ENCODE results near the gene CCDC7.
"Not testable (repeated sequence)": the region's sequence is repeated elsewhere in the genome, so short reads cannot be mapped to it uniquely, and the experiment has no call there.

Gene CCDC7

GRCh38 chr10:32687546-32687945 is 241.6 kb downstream of the CCDC7 start:
- no peak for DNase-seq (ENCODE audit: low read depth in 2 of 2, low spot score in 1 of 2)

DNA sequence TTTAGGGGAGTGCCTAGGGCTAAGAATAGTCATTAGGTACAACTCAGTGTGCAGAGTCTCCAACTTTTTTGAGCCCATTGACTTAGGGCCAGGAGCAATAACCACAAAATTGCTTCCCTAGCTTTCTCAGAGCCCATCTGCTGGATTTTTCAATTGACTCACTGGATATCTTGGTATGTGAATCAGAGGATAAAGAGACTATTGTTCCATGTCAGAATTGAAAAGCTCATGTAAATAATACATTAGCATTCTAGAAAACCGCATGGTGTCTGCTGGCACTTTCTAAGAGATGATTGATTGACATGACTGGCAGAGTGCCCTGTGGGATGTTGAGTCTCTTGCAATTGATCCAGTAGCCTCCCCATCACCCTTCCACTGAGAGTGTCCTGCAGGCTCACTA is 246.2 kb downstream of the CCDC7 start:
- no peak for DNase-seq (ENCODE audit: low read depth in 2 of 2, low spot score in 1 of 2)

GRCh38 chr10:32693441-32693979 is 247.6 kb downstream of the CCDC7 start:
- no peak for DNase-seq (ENCODE audit: low read depth in 2 of 2, low spot score in 1 of 2)

DNA sequence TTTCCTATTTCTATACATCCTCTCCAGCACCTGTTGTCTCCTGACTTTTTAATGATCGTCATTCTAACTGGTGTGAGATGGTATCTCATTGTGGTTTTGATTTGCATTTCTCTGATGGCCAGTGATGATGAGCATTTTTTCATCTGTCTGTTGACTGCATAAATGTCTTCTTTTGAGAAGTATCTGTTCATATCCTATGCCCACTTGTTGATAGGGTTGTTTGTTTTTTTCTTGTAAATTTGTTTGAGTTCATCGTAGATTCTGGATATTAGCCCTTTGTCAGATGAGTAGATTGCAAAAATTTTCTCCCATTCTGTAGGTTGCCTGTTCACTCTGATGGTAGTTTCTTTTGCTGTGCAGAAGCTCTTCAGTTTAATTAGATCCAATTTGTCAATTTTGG is 253.7 kb downstream of the CCDC7 start:
- not testable (repeated sequence) for DNase-seq (ENCODE audit: low read depth in 2 of 2, low spot score in 1 of 2)

DNA sequence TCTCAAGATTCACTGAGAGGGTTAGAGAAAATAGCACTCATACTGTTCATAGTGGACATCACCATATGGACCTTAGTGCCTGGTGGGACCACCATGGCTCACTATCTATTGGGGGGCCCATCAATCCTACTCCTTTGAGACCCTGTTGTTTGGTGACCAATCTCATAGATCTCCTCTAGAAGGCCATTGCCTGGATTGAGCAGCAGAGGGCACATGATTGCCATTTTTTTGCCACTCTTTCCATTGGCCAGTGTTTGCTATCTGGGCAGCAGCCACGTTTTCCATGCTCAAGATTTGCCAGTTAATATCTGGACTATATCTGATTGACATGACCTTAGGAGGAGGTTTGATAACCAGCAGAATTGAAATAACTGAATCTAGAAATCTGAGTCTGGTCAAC is 267.6 kb downstream of the CCDC7 start:
- DNase-seq (ENCODE audit: low read depth in 2 of 2, low spot score in 1 of 2), result no peak

GRCh38 chr10:32731527-32731926 is 285.6 kb downstream of the CCDC7 start:
- DNase-seq (ENCODE audit: low read depth in 2 of 2, low spot score in 1 of 2), result no peak

DNA sequence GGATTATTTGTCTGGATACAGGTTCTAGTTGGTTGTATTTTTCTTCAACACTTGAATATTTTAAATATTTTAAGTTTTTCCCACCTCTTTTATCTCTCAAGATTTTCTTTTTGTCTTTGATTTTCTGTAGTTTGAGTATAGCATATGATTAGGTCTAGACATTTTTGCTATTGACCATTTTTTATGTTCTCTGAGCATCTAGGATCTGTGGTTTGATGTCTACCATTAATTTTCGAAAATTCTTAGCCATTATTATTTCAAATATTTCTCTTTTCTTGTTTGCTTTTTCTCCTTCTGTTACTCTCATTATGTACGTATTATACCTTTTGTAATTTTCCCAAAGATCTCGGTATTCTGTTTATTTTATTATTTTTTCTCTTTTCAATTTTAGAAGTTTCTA is 293.0 kb downstream of the CCDC7 start:
- no peak for DNase-seq (ENCODE audit: low read depth in 2 of 2, low spot score in 1 of 2)

DNA sequence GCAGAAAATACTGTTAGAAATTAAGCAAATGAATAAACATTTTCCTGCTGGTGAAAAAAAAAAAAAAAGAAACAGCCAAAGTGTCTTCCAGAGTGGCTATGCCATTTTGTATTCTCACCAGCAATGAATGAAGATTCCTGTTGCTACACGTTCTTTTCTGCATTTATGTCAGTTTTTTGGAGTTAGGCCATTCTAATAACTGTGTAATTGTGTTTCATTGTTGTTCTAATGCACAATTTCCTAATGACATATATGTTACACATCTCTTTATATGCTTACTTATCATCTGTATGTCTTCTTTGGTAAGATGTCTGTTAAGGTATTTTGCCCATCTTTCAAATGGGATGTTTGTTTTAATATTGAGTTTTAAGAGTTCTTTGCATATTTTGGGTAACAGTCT is 298.4 kb downstream of the CCDC7 start:
- DNase-seq (ENCODE audit: low read depth in 2 of 2, low spot score in 1 of 2), result no peak

DNA sequence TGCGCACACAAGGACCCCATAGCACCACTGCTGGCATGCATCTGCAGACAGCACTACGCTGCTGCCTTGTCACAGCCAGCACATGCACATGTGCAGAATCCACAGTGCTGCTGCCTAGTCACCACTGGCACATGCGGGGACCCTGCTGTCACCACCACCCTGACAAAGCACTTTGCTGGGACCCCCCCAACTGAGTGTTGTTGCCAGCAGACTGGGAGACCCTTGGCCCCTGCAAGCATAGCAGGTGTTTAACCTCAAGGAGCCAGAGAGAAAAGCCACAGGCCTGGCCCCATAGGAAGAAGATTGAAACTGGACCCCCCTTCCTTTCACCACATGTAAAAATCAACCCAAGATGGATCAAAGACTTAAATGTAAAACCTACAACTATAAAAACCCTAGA is 300.9 kb downstream of the CCDC7 start:
- no peak for DNase-seq (ENCODE audit: low read depth in 2 of 2, low spot score in 1 of 2)

DNA sequence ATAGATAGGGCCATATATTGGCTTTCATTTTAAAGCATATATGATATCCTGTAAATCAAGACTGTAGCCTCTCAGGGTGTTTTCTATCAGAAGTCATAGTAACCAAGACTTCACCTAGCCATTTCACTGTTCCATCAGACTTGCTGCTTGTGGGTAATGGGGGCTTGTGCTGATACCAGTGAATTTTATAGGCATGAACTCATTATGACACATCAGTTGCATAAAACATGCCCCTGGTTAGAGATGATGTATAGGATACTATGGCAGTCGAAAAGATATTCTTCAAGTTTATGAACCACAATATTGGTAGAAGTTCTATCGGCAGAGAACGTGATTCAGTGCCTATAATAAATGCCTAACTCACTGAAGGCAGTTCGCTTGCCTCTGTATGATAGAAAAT is 305.6 kb downstream of the CCDC7 start:
- DNase-seq (ENCODE audit: low read depth in 2 of 2, low spot score in 1 of 2), result no peak

DNA sequence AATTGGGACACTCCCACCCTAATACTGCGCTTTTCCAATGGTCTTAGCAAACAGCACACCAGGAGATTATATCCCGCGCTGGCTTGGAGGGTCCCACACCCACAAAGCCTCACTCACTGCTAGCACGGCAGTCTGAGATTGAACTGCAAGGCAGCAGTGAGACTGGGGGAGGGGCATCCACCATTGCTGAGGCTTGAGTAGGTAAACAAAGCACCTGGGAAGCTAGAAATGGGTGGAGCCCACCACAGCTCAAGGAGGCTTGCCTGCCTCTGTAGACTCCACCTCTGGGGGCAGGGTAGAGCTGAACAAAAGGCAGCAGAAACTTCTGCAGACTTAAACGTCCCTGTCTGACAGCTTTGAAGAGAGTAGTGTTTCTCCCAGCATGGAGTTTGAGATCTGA is 309.0 kb downstream of the CCDC7 start:
- DNase-seq (ENCODE audit: low read depth in 2 of 2, low spot score in 1 of 2), result not testable (repeated sequence)

GRCh38 chr10:32771217-32771616 is 325.3 kb downstream of the CCDC7 start:
- DNase-seq (ENCODE audit: low read depth in 2 of 2, low spot score in 1 of 2), result no peak

DNA sequence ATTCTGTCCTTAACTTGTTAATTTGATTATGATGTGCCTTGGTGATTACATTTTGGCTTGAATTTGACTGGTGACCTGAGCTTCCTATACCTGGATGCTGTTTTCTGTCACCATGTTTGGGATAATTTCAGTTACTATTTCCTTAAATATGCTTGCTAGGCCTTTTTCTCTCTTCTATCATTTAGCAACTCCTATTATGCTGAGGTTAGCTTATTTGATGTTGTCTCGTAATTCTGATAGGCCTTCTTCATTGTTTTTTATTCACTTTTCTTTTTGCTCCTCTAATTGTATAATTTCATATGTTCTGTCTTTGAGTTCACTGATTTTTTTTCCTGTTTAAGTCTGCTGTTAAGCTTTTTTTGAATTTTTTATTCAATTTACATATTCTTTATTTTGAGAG is 327.2 kb downstream of the CCDC7 start:
- no peak for DNase-seq (ENCODE audit: low read depth in 2 of 2, low spot score in 1 of 2)

GRCh38 chr10:32786968-32787367 is 341.0 kb downstream of the CCDC7 start:
- DNase-seq (ENCODE audit: low read depth in 2 of 2, low spot score in 1 of 2), result no peak

- DNase-seq (ENCODE audit: low read depth in 2 of 2, low spot score in 1 of 2), result no peak
Measured at GRCh38 chr10:32787690-32788284, 341.8 kb downstream of the CCDC7 start.

- no peak for DNase-seq (ENCODE audit: low read depth in 2 of 2, low spot score in 1 of 2)
Measured at GRCh38 chr10:32788359-32788758, 342.4 kb downstream of the CCDC7 start.

DNA sequence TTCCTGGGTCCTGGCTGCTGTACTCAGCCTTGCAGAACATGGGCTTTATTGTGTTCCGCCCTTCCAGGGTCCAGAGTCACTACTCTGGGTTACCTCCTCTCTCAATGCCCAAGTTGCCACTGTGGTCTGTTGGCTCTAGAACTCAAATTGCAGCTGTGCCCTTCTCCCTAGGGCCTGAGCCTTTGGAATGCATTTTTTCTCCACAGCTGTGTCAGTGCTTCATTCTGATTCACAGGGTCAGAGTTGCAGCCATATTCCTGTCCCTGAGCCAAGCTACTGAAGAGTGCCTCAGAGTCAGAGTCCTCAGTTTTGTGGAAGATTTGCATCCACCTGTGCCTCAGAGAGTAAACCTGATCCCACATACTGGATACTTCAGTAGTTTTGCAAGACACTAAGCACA is 344.5 kb downstream of the CCDC7 start:
- DNase-seq (ENCODE audit: low read depth in 2 of 2, low spot score in 1 of 2), result no peak

DNA sequence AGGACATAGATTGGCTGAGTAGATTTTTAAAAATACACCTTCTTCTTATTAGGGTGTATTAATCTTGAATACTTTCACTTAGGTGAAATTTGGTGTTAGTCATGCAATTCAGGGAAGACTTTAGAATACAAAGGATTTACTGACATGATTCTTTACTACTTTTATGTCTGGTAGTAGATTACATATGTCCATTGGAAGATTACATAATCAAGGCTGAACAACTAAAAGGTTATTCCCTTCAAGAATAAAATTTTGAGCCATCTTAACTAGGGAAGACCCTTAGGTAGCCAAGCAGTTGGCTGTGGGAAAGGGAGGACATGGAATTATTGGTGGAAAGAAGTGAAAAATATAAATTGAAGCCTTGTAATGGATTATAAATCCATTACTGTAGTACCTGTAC is 347.1 kb downstream of the CCDC7 start:
- DNase-seq (ENCODE audit: low read depth in 2 of 2, low spot score in 1 of 2), result no peak

DNA sequence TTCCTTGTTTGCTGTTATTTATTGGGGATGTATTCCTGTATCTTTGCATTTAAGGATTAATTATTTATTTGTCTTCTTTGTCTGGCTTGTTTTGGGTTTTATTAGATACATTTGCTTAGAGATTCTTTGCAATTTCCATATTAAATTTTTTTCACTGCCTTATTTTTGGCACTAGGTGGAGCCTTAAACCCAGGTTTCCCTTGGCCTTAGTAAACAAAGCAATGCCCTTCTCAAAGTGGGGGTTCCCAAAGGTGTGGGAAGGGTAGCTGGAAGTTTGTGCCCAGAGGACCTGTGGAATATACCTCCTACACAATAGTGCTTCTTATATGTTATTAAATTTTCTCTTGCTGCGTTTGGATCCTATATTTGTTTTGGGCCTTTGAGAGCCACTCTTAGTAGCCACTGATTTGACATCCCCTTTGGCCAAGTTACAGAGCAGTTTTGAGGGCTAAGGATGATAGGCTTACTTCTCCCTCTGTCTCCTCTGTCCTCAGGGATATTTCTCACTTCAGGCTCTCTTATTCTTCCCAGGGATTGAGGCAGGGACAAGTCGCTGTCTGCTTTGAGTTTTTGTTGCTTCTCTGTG is 349.8 kb downstream of the CCDC7 start:
- DNase-seq (ENCODE audit: low read depth in 2 of 2, low spot score in 1 of 2), result no peak

- not testable (repeated sequence) for DNase-seq (ENCODE audit: low read depth in 2 of 2, low spot score in 1 of 2)
Measured at GRCh38 chr10:32797393-32797792, 351.5 kb downstream of the CCDC7 start.

GRCh38 chr10:32846974-32847373 is 401.0 kb downstream of the CCDC7 start:
- no peak for DNase-seq (ENCODE audit: low read depth in 2 of 2, low spot score in 1 of 2)

- DNase-seq (ENCODE audit: low read depth in 2 of 2, low spot score in 1 of 2), result no peak
Measured at GRCh38 chr10:32851301-32851700, 405.4 kb downstream of the CCDC7 start.

DNA sequence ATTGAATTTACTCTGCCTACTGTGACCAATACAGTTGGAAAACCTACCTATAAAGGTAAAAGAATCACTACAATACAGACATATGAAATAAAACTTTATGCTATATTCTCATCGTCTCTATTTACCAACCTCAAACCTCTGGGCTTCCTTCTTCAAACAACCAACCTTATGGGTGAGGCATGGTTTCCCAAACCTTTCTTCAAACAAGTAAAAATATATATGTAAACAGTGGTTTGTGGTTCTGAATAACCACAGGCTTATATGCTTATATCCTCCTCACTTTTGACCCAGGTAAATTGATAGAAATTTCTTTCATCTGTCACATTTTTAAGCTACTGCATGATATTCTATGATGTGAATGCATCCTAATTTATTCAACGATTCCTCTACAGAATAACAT is 408.5 kb downstream of the CCDC7 start:
- no peak for DNase-seq (ENCODE audit: low read depth in 2 of 2, low spot score in 1 of 2)

Measured in stimulated activated CD8-positive, alpha-beta memory T cell treated with anti-CD3 and anti-CD28 coated beads, Interleukin-4, amount 100 ng/mL, for 4 hours (primary cell).